Fibroblast of lung (primary cell): Measurements from ENCODE around the gene DMXL2. TPM values are rescaled to one million over a fixed set of nuclear protein-coding genes. Genes with fewer than 3 reads are reported as not detected.

ENCODE experiments used
- DNase-seq, 2 donors: peaks; one replicate each; pipeline versions ENCODE4 v3.0.0 to v3.0.0-alpha.2; 2010; ENCODE audit warnings: low read depth in 2 of 2
- H2AFZ ChIP-seq: 2 replicates; pipeline ENCODE4 v1.5.1; 2012; ENCODE audit warnings: low read length, control low read depth, inconsistent platforms
- H3K27ac ChIP-seq: 2 replicates; pipeline ENCODE4 v1.5.1; 2011; ENCODE audit warnings: low read length, control low read depth; ENCODE audit not compliant: insufficient read depth
- H3K27me3 ChIP-seq: 2 replicates; pipeline ENCODE4 v1.5.1; 2011; ENCODE audit warnings: mild to moderate bottlenecking, low read length; ENCODE audit not compliant: control insufficient read depth, insufficient read depth
- H3K36me3 ChIP-seq: 2 replicates; pipeline ENCODE4 v1.5.1; 2011; ENCODE audit warnings: low read length; ENCODE audit not compliant: control insufficient read depth, insufficient read depth
- H3K4me1 ChIP-seq: 2 replicates; pipeline ENCODE4 v1.5.1; 2011; ENCODE audit warnings: low read length; ENCODE audit not compliant: control insufficient read depth, insufficient read depth; ENCODE audit errors: extremely low read depth
- H3K4me2 ChIP-seq: 2 replicates; pipeline ENCODE4 v1.5.1; 2011; ENCODE audit warnings: low read length, control low read depth; ENCODE audit not compliant: insufficient read depth; ENCODE audit errors: extremely low read depth
- H3K4me3 ChIP-seq, 4 experiments: fragments of 200-600 bp in 1 of 4; sonication (generic) in 1 of 4; replicated peaks in 1 of 4; 2 replicates each; pipeline ENCODE4 v1.5.1; 2011 to 2016; ENCODE audit warnings: low read length in 4 of 4, low read depth in 3 of 4, mild to moderate bottlenecking in 3 of 4, control low read depth in 2 of 4, inconsistent platforms in 1 of 4, mixed read lengths in 1 of 4; ENCODE audit not compliant: insufficient read depth in 1 of 4; ENCODE audit errors: control extremely low read depth in 1 of 4
- H3K79me2 ChIP-seq: 2 replicates; pipeline ENCODE4 v1.5.1; 2012; ENCODE audit warnings: mild to moderate bottlenecking, low read length, inconsistent platforms; ENCODE audit not compliant: control insufficient read depth, insufficient read depth
- H3K9ac ChIP-seq: 2 replicates; pipeline ENCODE4 v1.5.1; 2011; ENCODE audit warnings: mild to moderate bottlenecking, low read length, control low read depth; ENCODE audit not compliant: insufficient read depth
- H3K9me3 ChIP-seq: 2 replicates; pipeline ENCODE4 v1.5.1; 2012; ENCODE audit warnings: low read depth, low read length; ENCODE audit not compliant: control insufficient read depth, insufficient read depth
- H4K20me1 ChIP-seq: 2 replicates; pipeline ENCODE4 v1.5.1; 2011; ENCODE audit warnings: low read length; ENCODE audit not compliant: control insufficient read depth, insufficient read depth; ENCODE audit errors: extremely low read depth
- EZH2 ChIP-seq: IDR thresholded peaks from 2 replicates; pipeline ENCODE4 v1.5.1; 2012; ENCODE audit warnings: low read length, control low read depth, mild to moderate bottlenecking; ENCODE audit errors: missing control alignments
- polyA plus RNA-seq, 2 donors: library from polyadenylated mRNA; depleted of rRNA in 1 of 2; stranded (reverse) in 1 of 2; unstranded in 1 of 2; fragments of >200 nt; gene quantifications; 2 replicates each; pipeline ENCODE4 v1.2.1, GENCODE V29; 2011 to 2012; ENCODE audit warnings: missing spikeins in 1 of 2
- total RNA-seq: library from RNA; depleted of rRNA; stranded (reverse); fragments of >200 nt; gene quantifications from 2 replicates; pipeline ENCODE4 v1.2.1, GENCODE V29; 2014
- TF ChIP-seq, protein P1 (sequence below), 2 donors: IDR thresholded peaks in 1 of 2; conservative IDR thresholded peaks in 1 of 2; 1 replicate in 1 of 2; 2 replicates in 1 of 2; pipeline ENCODE4 v1.5.1; 2011 to 2012; ENCODE audit warnings: low read length in 2 of 2, control low read depth in 1 of 2, inconsistent platforms in 1 of 2, low read depth in 1 of 2, mild to moderate bottlenecking in 1 of 2

The DMXL2 gene
- total and polyA plus RNA-seq, 2 donors (not counting 1 experiment from before 2014, with no cell fraction given) = 9.4 to 31.2 TPM

DNA sequence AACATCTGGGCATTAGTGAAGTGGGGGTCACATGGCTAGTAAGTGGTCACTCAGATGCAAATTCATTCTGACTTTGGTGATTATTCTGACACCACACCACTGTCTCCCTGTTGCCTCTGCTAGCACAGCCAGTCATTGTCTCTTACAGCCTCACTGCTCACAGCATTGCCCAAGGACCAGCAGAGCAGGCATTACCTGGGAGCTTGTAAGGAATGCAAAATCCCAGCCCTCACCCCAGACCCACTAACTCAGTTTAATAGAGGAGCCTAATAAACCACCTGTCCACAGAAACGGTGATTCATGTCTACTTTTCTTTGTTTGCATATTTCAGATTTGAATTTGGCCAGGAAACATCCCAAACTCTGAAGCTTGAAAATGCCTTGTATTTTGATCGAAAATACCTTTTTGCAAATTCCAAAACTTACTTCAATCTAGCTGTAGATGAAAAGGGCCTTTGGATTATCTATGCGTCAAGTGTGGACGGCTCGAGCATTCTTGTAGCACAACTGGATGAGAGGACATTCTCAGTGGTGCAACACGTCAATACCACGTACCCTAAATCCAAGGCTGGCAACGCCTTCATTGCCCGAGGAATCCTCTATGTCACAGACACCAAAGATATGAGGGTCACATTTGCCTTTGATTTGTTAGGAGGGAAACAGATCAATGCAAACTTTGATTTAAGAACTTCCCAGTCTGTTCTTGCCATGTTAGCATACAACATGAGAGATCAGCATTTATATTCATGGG, 218.4 kb downstream of the DMXL2 start:
- Histone ChIP-seq H3K79me2 (no peaks in the 10 kb centered on the region), H3K4me3 (no peak overlapping the region), H3K9me3 (no peaks in the 10 kb centered on the region), H3K4me2 (no peak overlapping the region), H2AFZ (no peak overlapping the region), H3K27ac (no peak overlapping the region), H3K9ac (no peak overlapping the region), H3K4me1 (no peaks in the 10 kb centered on the region), H4K20me1 (no peaks in the 10 kb centered on the region), H3K27me3 (peaks cover 3% of the 10 kb centered on the region), H3K36me3 (no peaks in the 10 kb centered on the region)
- no peak for DNase-seq
- TF ChIP-seq, protein P1, sequence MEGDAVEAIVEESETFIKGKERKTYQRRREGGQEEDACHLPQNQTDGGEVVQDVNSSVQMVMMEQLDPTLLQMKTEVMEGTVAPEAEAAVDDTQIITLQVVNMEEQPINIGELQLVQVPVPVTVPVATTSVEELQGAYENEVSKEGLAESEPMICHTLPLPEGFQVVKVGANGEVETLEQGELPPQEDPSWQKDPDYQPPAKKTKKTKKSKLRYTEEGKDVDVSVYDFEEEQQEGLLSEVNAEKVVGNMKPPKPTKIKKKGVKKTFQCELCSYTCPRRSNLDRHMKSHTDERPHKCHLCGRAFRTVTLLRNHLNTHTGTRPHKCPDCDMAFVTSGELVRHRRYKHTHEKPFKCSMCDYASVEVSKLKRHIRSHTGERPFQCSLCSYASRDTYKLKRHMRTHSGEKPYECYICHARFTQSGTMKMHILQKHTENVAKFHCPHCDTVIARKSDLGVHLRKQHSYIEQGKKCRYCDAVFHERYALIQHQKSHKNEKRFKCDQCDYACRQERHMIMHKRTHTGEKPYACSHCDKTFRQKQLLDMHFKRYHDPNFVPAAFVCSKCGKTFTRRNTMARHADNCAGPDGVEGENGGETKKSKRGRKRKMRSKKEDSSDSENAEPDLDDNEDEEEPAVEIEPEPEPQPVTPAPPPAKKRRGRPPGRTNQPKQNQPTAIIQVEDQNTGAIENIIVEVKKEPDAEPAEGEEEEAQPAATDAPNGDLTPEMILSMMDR (conservative IDR thresholded peaks at IDR 0.05 in 1 of 2, IDR thresholded peaks at IDR 0.05 in 1 of 2; ENCODE audit: low read depth in 1 of 2, low read length in 2 of 2) = no peak
- TF ChIP-seq EZH2 = no peak

DNA sequence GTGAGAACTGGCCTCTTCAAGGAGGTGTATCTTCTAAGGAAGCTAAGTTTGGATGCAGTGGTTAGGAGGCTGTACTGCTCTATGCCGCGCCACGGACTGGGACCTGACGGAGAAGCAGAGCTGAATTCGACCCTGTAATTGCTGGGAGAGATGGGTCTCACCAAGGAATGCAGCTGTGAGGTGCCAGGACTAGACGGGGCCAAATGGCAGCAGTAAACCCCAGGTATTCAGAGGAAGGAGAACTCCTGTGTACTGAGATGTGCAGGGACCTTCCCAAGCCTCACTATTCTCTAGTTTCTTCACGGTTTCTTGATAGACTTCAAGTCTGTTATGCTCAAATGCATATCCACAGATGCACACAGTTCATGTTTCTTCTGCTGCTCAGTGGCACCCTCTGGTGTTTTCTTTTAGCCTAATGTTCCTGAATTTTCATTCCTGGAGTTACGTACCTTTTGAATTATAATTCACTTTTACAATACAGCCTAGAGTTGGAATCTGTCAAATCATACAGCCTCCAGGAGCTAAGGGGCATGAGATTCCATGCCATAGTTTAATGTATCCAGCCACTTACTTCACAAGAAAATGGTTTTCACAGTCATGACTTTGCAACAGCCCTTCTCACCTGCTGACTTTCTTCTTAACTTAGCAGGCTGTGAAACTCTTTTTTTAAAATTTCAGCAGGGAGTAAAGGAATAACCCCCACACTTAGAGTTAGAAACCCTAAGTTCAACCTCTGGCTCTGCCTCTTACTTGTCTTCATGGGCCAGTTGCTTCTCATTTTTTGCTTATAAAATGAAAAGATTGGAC, 219.3 kb downstream of the DMXL2 start:
- peak; percentile 36 to 66 for DNase-seq
- no peaks in the 10 kb centered on the region for H4K20me1 ChIP-seq
- TF ChIP-seq EZH2 = no peak
- TF ChIP-seq, protein P1 (conservative IDR thresholded peaks at IDR 0.05 in 1 of 2, IDR thresholded peaks at IDR 0.05 in 1 of 2; ENCODE audit: low read depth in 1 of 2, low read length in 2 of 2) = peak; percentile 58 to 80

DNA sequence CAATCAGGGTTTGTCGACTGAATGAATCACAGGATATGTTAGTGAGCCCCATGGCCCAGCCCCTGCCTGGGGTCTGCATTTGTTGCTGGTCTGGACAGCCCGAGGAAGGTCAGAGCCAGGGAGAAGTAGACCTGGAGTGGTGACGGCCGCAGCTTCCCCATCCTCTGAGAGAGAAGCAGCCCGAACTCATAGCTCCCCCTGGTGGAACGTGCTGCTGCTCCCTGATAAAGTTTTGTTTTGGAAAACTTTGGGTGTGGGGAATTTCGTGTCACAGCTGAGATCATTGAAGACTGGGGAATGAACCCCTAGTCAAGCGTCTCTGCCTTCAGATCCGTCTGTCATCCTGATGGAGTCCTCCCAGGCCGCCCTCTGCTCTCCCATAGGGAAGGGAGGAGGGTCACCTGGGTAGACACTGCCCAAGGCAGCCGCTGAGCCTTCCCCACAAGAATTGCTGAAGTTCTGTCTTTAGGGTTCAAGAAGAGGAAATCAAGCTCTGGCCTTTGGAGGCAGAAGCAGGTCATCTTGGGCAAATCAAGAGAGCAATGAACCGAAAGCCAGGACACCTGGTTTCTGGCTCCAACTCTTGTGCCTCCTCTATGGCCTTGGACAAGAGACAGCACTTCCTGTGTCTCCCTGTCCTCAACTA, 220.6 kb downstream of the DMXL2 start:
- Histone ChIP-seq H2AFZ (no peak overlapping the region), H3K36me3 (no peaks in the 10 kb centered on the region), H3K27ac (no peak overlapping the region), H3K4me1 (no peaks in the 10 kb centered on the region), H4K20me1 (no peaks in the 10 kb centered on the region), H3K4me3 (no peak overlapping the region), H3K4me2 (no peak overlapping the region), H3K9me3 (no peaks in the 10 kb centered on the region), H3K79me2 (no peaks in the 10 kb centered on the region), H3K27me3 (peaks cover 6% of the 10 kb centered on the region), H3K9ac (no peak overlapping the region)
- peak; percentile 24 to 50 for DNase-seq
- TF ChIP-seq, protein P1 (conservative IDR thresholded peaks at IDR 0.05 in 1 of 2, IDR thresholded peaks at IDR 0.05 in 1 of 2; ENCODE audit: low read depth in 1 of 2, low read length in 2 of 2) = peak; percentile 68 to 83
- no peak for TF ChIP-seq EZH2

More for the DNA sequence above, 219.3 kb downstream of the DMXL2 start:
- no peak overlapping the region for H2AFZ ChIP-seq
- H3K9me3 ChIP-seq = no peaks in the 10 kb centered on the region
- no peak overlapping the region for H3K9ac ChIP-seq
- no peaks in the 10 kb centered on the region for H3K4me1 ChIP-seq
- no peak overlapping the region for H3K4me2 ChIP-seq
- H3K79me2 ChIP-seq = no peaks in the 10 kb centered on the region
- H3K4me3 ChIP-seq = no peak overlapping the region
- peaks cover 3% of the 10 kb centered on the region for H3K27me3 ChIP-seq
- H3K27ac ChIP-seq = no peak overlapping the region
- no peaks in the 10 kb centered on the region for H3K36me3 ChIP-seq
